HepG2 (cell line): ENCODE measurements around the gene VARS2. TPM values are rescaled to one million over a fixed set of nuclear protein-coding genes. Genes with fewer than 3 reads are reported as not detected.

Experiments
- BRCA1 ChIP-seq: sonication (generic); formaldehyde crosslinking; IDR thresholded peaks from 2 replicates; pipeline ENCODE4 v1.4.0; 2020; ENCODE audit warnings: missing genetic modification reagents
- CEBPZ ChIP-seq: IDR thresholded peaks from 2 replicates; pipeline ENCODE4 v1.6.1; 2012; ENCODE audit warnings: low read length, improper control_type of control experiment
- CREM ChIP-seq, 2 experiments: sonication (generic) in 1 of 2; formaldehyde crosslinking in 1 of 2; IDR thresholded peaks; 2 replicates each; pipeline versions ENCODE4 v1.4.0 to v1.6.1; 2016 to 2020; ENCODE audit warnings: antibody characterized with exemption in 1 of 2, mild to moderate bottlenecking in 1 of 2, missing genetic modification reagents in 1 of 2
- DDIT3 ChIP-seq: sonication (generic); formaldehyde crosslinking; IDR thresholded peaks from 2 replicates; pipeline ENCODE4 v1.4.0; 2020; ENCODE audit warnings: mild to moderate bottlenecking, missing genetic modification reagents
- FIP1L1 ChIP-seq: fragments of 200-400 bp; formaldehyde crosslinking; IDR thresholded peaks from 2 replicates; pipeline ENCODE4 v1.6.1; 2018; ENCODE audit warnings: low read depth, mild to moderate bottlenecking, low read length, moderate library complexity, borderline replicate concordance; ENCODE audit not compliant: insufficient read depth
- GPBP1L1 ChIP-seq: sonication (generic); formaldehyde crosslinking; IDR thresholded peaks from 2 replicates; pipeline ENCODE4 v1.5.0; 2020; ENCODE audit warnings: mild to moderate bottlenecking, missing genetic modification reagents
- KDM4B ChIP-seq: sonication (generic); formaldehyde crosslinking; IDR thresholded peaks from 2 replicates; pipeline ENCODE4 v1.4.0; 2020; ENCODE audit warnings: missing genetic modification reagents
- NCOA5 ChIP-seq: sonication (generic); formaldehyde crosslinking; IDR thresholded peaks from 2 replicates; pipeline ENCODE4 v1.4.0; 2020; ENCODE audit warnings: missing genetic modification reagents
- POGZ ChIP-seq: sonication (generic); formaldehyde crosslinking; IDR thresholded peaks from 2 replicates; pipeline ENCODE4 v1.4.0; 2020; ENCODE audit warnings: mild to moderate bottlenecking, missing genetic modification reagents
- RBAK ChIP-seq: sonication (generic); formaldehyde crosslinking; IDR thresholded peaks from 2 replicates; pipeline ENCODE4 v1.5.1; 2020; ENCODE audit warnings: mild to moderate bottlenecking, missing genetic modification reagents
- TRAFD1 ChIP-seq: sonication (generic); formaldehyde crosslinking; IDR thresholded peaks from 2 replicates; pipeline ENCODE4 v1.5.1; 2020; ENCODE audit warnings: missing genetic modification reagents, mild to moderate bottlenecking, borderline replicate concordance
- YEATS4 ChIP-seq: sonication (generic); formaldehyde crosslinking; IDR thresholded peaks from 2 replicates; pipeline ENCODE4 v1.4.0; 2020; ENCODE audit warnings: missing genetic modification reagents, borderline replicate concordance
- ZBTB33 ChIP-seq: sonication (generic); formaldehyde crosslinking; IDR thresholded peaks from 2 replicates; pipeline ENCODE4 v1.4.0; 2020; ENCODE audit warnings: missing genetic modification reagents
- ZNF296 ChIP-seq: sonication (generic); formaldehyde crosslinking; conservative IDR thresholded peaks from 2 replicates; pipeline ENCODE4 v1.5.0; 2020; ENCODE audit warnings: mild to moderate bottlenecking, missing genetic modification reagents
- ZNF563 ChIP-seq: sonication (generic); formaldehyde crosslinking; IDR thresholded peaks from 2 replicates; pipeline ENCODE4 v1.8.0; 2022; ENCODE audit warnings: mild to moderate bottlenecking, moderate library complexity, missing genetic modification reagents
- ZNF761 ChIP-seq: sonication (generic); formaldehyde crosslinking; conservative IDR thresholded peaks from 2 replicates; pipeline ENCODE4 v1.4.0; 2020; ENCODE audit warnings: mild to moderate bottlenecking, missing genetic modification reagents
- polyA plus RNA-seq, 8 experiments: library from polyadenylated mRNA; depleted of rRNA in 3 of 8; stranded (reverse) in 7 of 8; unstranded in 1 of 8; fragments of >200 nt; fragmentation: Illumina TruSeq in 4 of 8; extraction: Trizol in 4 of 8; gene quantifications; 2 replicates each; pipeline versions ENCODE4 v1.2.1 to v1.2.3, GENCODE V29; 2011 to 2016; ENCODE audit warnings: low read depth in 4 of 8, missing spikeins in 1 of 8, mixed read lengths in 1 of 8; ENCODE audit not compliant: insufficient read depth in 1 of 8
- total RNA-seq, 5 experiments: library from RNA; depleted of rRNA; stranded (reverse); fragments of >200 nt; fragmentation: Illumina TruSeq; extraction: Trizol; gene quantifications; 2 replicates each; pipeline ENCODE4 v1.2.3, GENCODE V29; 2016; ENCODE audit warnings: low read depth in 1 of 5

The VARS2 gene
- total and polyA plus RNA-seq, 2 of the 13 experiments (the other 11 are each of a cell fraction or from before 2014, with no cell fraction given), result 61.8 to 71.8 TPM

- TF ChIP-seq RBAK (CRISPR knock-in tag) (no peak), FIP1L1 (no peak), ZNF761 (CRISPR knock-in tag) (peak; percentile 58; the same call in 1 of the 2 replicates), ZNF563 (CRISPR knock-in tag) (0 out of 2 replicates have a peak, but pooled peaks have one; percentile 20), NCOA5 (CRISPR knock-in tag) (no peak), CREM (IDR thresholded peaks at IDR 0.05) (no peak), CREM (CRISPR knock-in tag; IDR thresholded peaks at IDR 0.05) (no peak), BRCA1 (CRISPR knock-in tag) (no peak), ZBTB33 (CRISPR knock-in tag) (no peak), YEATS4 (CRISPR knock-in tag) (no peak; the same call in 1 of the 2 replicates), DDIT3 (CRISPR knock-in tag) (no peak), KDM4B (CRISPR knock-in tag) (no peak; the same call in 1 of the 2 replicates), ZNF296 (CRISPR knock-in tag) (0 out of 2 replicates have a peak, but pooled peaks have one; percentile 45), TRAFD1 (CRISPR knock-in tag) (no peak), POGZ (CRISPR knock-in tag) (no peak; the same call in 1 of the 2 replicates), GPBP1L1 (CRISPR knock-in tag) (no peak), CEBPZ (no peak)
Observed at GRCh38 chr6:30884521-30885480, 29.2 kb upstream of the VARS2 start (continued).
